ENCODE data around the gene KANSL3. TPM values are rescaled to one million over a fixed set of nuclear protein-coding genes. Genes with fewer than 3 reads are reported as not detected.

KANSL3 gene
- total RNA-seq, 6 donors from 2014 or later, result 41.3 to 133 (median 53.0) TPM

DNA sequence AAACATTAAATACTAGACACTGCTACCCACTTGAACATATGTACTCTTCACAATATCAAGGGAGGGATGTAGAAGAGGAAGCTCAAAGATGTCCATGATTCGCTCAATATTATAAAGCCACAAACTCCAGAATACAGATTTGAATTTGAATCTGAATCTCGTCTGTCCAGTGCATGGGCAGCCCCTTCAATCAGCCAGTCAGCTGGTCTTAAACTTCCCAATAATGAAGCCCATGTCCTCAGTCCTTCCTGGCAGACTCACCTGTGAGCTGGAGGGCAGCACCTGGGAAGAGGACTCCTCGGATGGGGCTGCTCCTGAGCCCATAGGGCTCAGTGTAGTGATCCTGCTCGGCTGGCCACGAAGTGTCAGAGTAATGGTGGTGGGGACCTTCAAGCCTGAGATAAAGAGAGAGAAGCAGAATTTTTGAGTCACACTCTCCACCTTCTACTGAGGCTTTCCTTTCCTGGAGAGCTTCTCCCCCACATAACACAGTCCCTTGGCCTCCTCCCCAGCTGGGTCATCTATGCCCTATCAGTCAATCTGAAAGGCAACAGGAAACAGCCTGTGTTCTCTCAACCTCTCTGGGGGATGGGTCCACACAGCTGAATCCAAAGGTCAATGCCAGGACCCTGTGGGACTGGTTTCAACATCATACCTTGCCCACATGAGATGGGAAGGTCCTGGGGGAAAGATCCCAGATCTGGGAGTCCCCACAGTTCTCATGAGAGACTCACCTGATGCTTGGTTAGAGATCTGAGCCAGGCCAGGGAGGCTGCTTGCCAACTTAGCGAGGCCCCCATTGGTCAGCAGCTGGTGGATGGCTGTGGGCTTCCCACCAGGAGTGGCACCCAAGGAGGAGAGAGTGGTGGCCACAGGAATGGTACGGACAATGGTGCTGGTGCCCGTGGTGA lies 36.5 kb downstream of the KANSL3 start:
- DNase-seq (peak in 1 of 2 donors; percentile 32), ATAC-seq (ENCODE audit: low FRiP score in 2 of 2) (peak; percentile 6 to 14)
- TF ChIP-seq EP300 (IDR thresholded peaks at IDR 0.05), result no peak
- TF ChIP-seq POLR2A (IDR thresholded peaks at IDR 0.05), result no peak
- TF ChIP-seq, protein P1, sequence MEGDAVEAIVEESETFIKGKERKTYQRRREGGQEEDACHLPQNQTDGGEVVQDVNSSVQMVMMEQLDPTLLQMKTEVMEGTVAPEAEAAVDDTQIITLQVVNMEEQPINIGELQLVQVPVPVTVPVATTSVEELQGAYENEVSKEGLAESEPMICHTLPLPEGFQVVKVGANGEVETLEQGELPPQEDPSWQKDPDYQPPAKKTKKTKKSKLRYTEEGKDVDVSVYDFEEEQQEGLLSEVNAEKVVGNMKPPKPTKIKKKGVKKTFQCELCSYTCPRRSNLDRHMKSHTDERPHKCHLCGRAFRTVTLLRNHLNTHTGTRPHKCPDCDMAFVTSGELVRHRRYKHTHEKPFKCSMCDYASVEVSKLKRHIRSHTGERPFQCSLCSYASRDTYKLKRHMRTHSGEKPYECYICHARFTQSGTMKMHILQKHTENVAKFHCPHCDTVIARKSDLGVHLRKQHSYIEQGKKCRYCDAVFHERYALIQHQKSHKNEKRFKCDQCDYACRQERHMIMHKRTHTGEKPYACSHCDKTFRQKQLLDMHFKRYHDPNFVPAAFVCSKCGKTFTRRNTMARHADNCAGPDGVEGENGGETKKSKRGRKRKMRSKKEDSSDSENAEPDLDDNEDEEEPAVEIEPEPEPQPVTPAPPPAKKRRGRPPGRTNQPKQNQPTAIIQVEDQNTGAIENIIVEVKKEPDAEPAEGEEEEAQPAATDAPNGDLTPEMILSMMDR (IDR thresholded peaks at IDR 0.05), result no peak
- TF ChIP-seq POLR2AphosphoS5 (IDR thresholded peaks at IDR 0.05), result no peak
- Histone ChIP-seq H3K27me3 (no peaks in the 10 kb centered on the region), H3K4me3 (no peak overlapping the region), H3K27ac (peak overlapping the region in 1 of 4 donors; percentile 10), H3K36me3 (peaks cover 56 to 100% (median 73%) of the 10 kb centered on the region in 4 donors), H3K9me3 (no peaks in the 10 kb centered on the region), H3K4me1 (no peaks in the 10 kb centered on the region)
- WGBS, 2 donors, result 89 to 94% methylated on average over 6 to 8 of the region's 8 CpGs

DNA sequence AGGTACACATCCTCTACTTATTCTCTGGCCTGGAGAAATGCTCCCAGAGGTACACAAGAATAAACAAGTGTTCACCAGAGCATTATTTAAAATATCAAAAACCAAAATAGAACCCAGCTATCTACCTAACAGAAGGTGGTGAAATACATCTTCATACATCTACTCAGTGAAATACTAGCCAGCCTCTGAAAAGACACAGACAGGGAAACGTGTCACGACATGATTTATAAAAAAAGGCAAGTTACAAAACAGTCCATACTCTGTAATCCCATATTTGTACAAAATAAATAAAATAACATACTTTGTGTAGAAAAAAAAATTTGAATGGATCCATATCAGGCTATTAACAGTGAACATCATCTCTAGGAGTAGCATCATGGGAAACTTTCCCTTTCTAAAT lies 38.2 kb downstream of the KANSL3 start:
- WGBS, 2 donors, result 83 to 91% methylated on average over 2 of the region's 2 CpGs

DNA sequence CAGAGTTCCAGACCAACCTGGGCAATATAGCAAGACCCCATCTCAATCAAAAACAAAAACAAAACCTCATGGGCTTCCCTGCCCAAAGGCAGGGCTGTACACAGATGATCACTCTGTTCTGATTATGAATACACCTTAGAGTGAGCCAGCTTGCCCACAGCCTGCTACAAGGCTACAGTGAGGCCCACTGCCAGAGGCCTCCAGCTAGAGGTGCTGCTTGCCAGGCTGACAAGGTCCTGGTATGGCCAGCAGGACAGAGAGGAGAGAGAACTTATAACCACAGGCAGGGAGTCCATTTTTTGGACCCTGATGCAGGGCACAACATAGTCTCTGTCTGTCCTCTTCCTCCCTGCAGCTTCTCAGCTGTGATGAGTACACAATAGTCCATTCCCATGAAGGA lies 41.5 kb downstream of the KANSL3 start:
- DNase-seq, result no peak
- peak overlapping the region in 1 of 4 donors; percentile 21 for H3K27ac ChIP-seq
- H3K4me1 ChIP-seq, result no peaks in the 10 kb centered on the region
- H3K9me3 ChIP-seq, result no peaks in the 10 kb centered on the region
- H3K4me3 ChIP-seq, result no peak overlapping the region
- no peaks in the 10 kb centered on the region for H3K27me3 ChIP-seq
- ATAC-seq (ENCODE audit: low FRiP score in 2 of 2), result no peak
- no peak for TF ChIP-seq POLR2AphosphoS5 (IDR thresholded peaks at IDR 0.05)
- TF ChIP-seq EP300 (IDR thresholded peaks at IDR 0.05), result no peak
- TF ChIP-seq, protein P1 (IDR thresholded peaks at IDR 0.05), result no peak
- TF ChIP-seq POLR2A (IDR thresholded peaks at IDR 0.05), result no peak
- peaks cover 35 to 94% (median 60%) of the 10 kb centered on the region in 4 donors for H3K36me3 ChIP-seq

More for the DNA sequence above, 38.2 kb downstream of the KANSL3 start:
- H3K4me1 ChIP-seq, result no peaks in the 10 kb centered on the region
- H3K36me3 ChIP-seq, result peaks cover 50 to 100% (median 70%) of the 10 kb centered on the region in 4 donors
- H3K9me3 ChIP-seq, result no peaks in the 10 kb centered on the region
- DNase-seq (no peak), ATAC-seq (ENCODE audit: low FRiP score in 2 of 2) (no peak)
- no peaks in the 10 kb centered on the region for H3K27me3 ChIP-seq
- no peak overlapping the region for H3K27ac ChIP-seq
- TF ChIP-seq, protein P1 (IDR thresholded peaks at IDR 0.05), result no peak
- TF ChIP-seq POLR2A (IDR thresholded peaks at IDR 0.05), result no peak
- TF ChIP-seq POLR2AphosphoS5 (IDR thresholded peaks at IDR 0.05), result no peak
- TF ChIP-seq EP300 (IDR thresholded peaks at IDR 0.05), result no peak
- no peak overlapping the region for H3K4me3 ChIP-seq

DNA sequence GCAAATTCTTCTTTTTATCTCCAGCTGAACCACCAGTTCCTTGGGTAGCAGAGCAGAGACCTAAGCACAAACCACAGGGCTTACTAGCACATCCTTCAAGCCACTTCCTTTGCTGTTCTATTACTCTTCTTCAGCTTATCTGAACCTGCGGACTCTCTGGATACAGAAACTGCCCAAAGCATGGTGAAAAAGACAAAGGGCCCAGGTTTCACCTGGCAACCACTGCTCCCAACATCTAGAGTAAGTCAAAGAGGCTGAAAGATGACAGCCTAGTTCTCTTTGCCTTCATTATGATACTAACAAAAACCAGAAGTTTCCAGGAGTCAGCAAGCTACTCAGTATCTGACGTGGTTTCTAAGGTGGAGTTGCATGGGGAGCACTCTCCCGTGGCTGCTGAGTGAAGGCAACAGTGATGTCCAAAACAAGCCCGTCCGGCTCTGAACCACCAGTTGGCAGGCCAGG lies 43.4 kb downstream of the KANSL3 start:
- no peak for DNase-seq
- Histone ChIP-seq H3K4me1 (no peaks in the 10 kb centered on the region), H3K27ac (no peak overlapping the region), H3K4me3 (no peak overlapping the region), H3K36me3 (peaks cover 22 to 76% (median 47%) of the 10 kb centered on the region in 4 donors), H3K9me3 (no peaks in the 10 kb centered on the region), H3K27me3 (no peaks in the 10 kb centered on the region)
- TF ChIP-seq POLR2A (IDR thresholded peaks at IDR 0.05), result no peak
- TF ChIP-seq POLR2AphosphoS5 (IDR thresholded peaks at IDR 0.05), result no peak
- TF ChIP-seq EP300 (IDR thresholded peaks at IDR 0.05), result no peak
- TF ChIP-seq, protein P1 (IDR thresholded peaks at IDR 0.05), result no peak
- 80 to 84% methylated on average over 3 to 5 of the region's 5 CpGs for WGBS, 2 donors
- ATAC-seq (ENCODE audit: low FRiP score in 2 of 2), result no peak
